ENCODE measurements around the gene ZNF514.

GRCh38 chr2:95158891-95159619 lies 593 bp downstream of the ZNF514 start:
- TF ChIP-seq CTCF (IDR thresholded peaks at IDR 0.05) (no peak), POLR2A (IDR thresholded peaks at IDR 0.05) (no peak)
